Endothelial cell of umbilical vein (primary cell): ENCODE measurements around the gene NEUROD4. TPM values are rescaled to one million over a fixed set of nuclear protein-coding genes. Genes with fewer than 3 reads are reported as not detected.

Experiments
- BruUV-seq: library from RNA; stranded (reverse); fragments of 400-500 nt; replicated peaks from 2 replicates; lab custom pipeline; 2021; lab: Mats Ljungman, UMichigan
- CTCF ChIA-PET: fragments of 300-600, 350-600 bp; sonication (Branson Sonifier 250); formaldehyde crosslinking; loops from one replicate; lab custom pipeline; 2021; ENCODE audit warnings: antibody characterized with exemption, inconsistent platforms; lab: Charles Lee
- POLR2A ChIA-PET: fragments of 300-600, 350-600 bp; sonication (Branson Sonifier 250); formaldehyde crosslinking; loops from one replicate; lab custom pipeline; 2021; ENCODE audit warnings: antibody characterized with exemption, inconsistent platforms; lab: Charles Lee
- DNase-seq: peaks from one replicate; pipeline ENCODE4 v3.0.0-alpha.2; 2011; ENCODE audit warnings: low read depth, low spot score
- FAIRE-seq: peaks from 2 replicates; lab custom pipeline; 2011; peaks lifted over from hg19 to GRCh38; lab: Jason Lieb, UNC
- H2AFZ ChIP-seq: 2 replicates; pipeline ENCODE4 v1.6.0; 2012; ENCODE audit warnings: low read depth, low read length, control low read depth, inconsistent platforms
- H3K27ac ChIP-seq: 2 replicates; pipeline ENCODE4 v1.5.1; 2011; ENCODE audit warnings: low read depth, mild to moderate bottlenecking, control low read depth, low read length, moderate library complexity; ENCODE audit not compliant: insufficient read depth
- H3K27me3 ChIP-seq, 2 experiments: 2 replicates each; pipeline versions ENCODE4 v1.6.0 to v1.6.1; 2011; ENCODE audit warnings: low read length in 2 of 2, mixed read lengths in 1 of 2; ENCODE audit not compliant: control insufficient read depth in 2 of 2, insufficient read depth in 2 of 2
- H3K36me3 ChIP-seq, 2 experiments: 2 replicates in 1 of 2; 3 replicates in 1 of 2; pipeline ENCODE4 v1.5.1; 2011; ENCODE audit warnings: low read length in 2 of 2, mild to moderate bottlenecking in 1 of 2, moderate library complexity in 1 of 2; ENCODE audit not compliant: control insufficient read depth in 2 of 2, insufficient read depth in 2 of 2; ENCODE audit errors: extremely low read depth in 1 of 2
- H3K4me1 ChIP-seq: 3 replicates; pipeline ENCODE4 v1.5.1; 2011; ENCODE audit warnings: mild to moderate bottlenecking, low read length; ENCODE audit not compliant: control insufficient read depth, insufficient read depth; ENCODE audit errors: extremely low read depth
- H3K4me2 ChIP-seq: 2 replicates; pipeline ENCODE4 v1.6.1; 2011; ENCODE audit warnings: low read length, control low read depth, mixed read lengths; ENCODE audit not compliant: insufficient read depth
- H3K4me3 ChIP-seq, 3 experiments: fragments of 200-600 bp in 1 of 3; sonication (generic), shearing (Covaris generic) in 1 of 3; replicated peaks in 1 of 3; 2 replicates each; pipeline ENCODE4 v1.5.1; 2011 to 2016; ENCODE audit warnings: control low read depth in 3 of 3, low read length in 3 of 3, mild to moderate bottlenecking in 2 of 3, inconsistent platforms in 1 of 3, low read depth in 1 of 3, moderate library complexity in 1 of 3; ENCODE audit not compliant: insufficient read depth in 1 of 3
- H3K79me2 ChIP-seq: 2 replicates; pipeline ENCODE4 v1.6.0; 2012; ENCODE audit warnings: low read length, inconsistent platforms; ENCODE audit not compliant: control insufficient read depth, insufficient read depth
- H3K9ac ChIP-seq: replicated peaks from 2 replicates; pipeline ENCODE3; 2011; ENCODE audit warnings: low read length, control low read depth; ENCODE audit not compliant: insufficient read depth; ENCODE audit errors: extremely low read depth
- H3K9me1 ChIP-seq: replicated peaks from 3 replicates; pipeline ENCODE4 v1.6.0; 2011; ENCODE audit warnings: mild to moderate bottlenecking, low read length; ENCODE audit not compliant: control insufficient read depth, insufficient read depth; ENCODE audit errors: extremely low read depth
- H3K9me3 ChIP-seq: replicated peaks from 2 replicates; pipeline ENCODE4 v1.5.1; 2012; ENCODE audit warnings: low read length, inconsistent platforms; ENCODE audit not compliant: control insufficient read depth, insufficient read depth
- H4K20me1 ChIP-seq: replicated peaks from 2 replicates; pipeline ENCODE3; 2011; ENCODE audit warnings: mild to moderate bottlenecking, low read length; ENCODE audit not compliant: control insufficient read depth, insufficient read depth; ENCODE audit errors: extremely low read depth
- JUN ChIP-seq: IDR thresholded peaks from 2 replicates; pipeline ENCODE4 v1.6.1; 2011; ENCODE audit warnings: borderline replicate concordance, low read depth; ENCODE audit not compliant: insufficient read length, insufficient read depth
- POLR2A ChIP-seq: IDR thresholded peaks from 2 replicates; pipeline ENCODE4 v1.6.1; 2012; ENCODE audit warnings: low read depth, mild to moderate bottlenecking, control low read depth, low read length
- dilution Hi-C: fragments of 300-500 bp; cut with MboI; formaldehyde crosslinking; loops from one replicate; pipeline ENCODE4 v1.15.0; 2019; ENCODE audit warnings: low sequenced_read_pairs; ENCODE audit not compliant: extremely low pct_ligation_motif_present
- intact Hi-C: fragments of 100-400 bp; cut with micrococcal nuclease; formaldehyde crosslinking; loops from one replicate; pipeline ENCODE4 v1.10.0; 2022
- polyA plus RNA-seq, 4 experiments: library from polyadenylated mRNA; depleted of rRNA in 3 of 4; stranded (reverse) in 3 of 4; unstranded in 1 of 4; fragments of >200 nt; gene quantifications; 2 replicates each; pipeline versions ENCODE4 v1.2.1 to v1.2.3, GENCODE V29; 2011 to 2012; ENCODE audit warnings: missing spikeins in 1 of 4
- total RNA-seq: library from RNA; stranded (reverse); gene quantifications from 2 replicates; pipeline ENCODE4 v1.2.3, GENCODE V29; 2021

Gene NEUROD4
- total and polyA plus RNA-seq, 2 donors (not counting 3 experiments of a cell fraction or from before 2014, with no cell fraction given), result not detected

DNA sequence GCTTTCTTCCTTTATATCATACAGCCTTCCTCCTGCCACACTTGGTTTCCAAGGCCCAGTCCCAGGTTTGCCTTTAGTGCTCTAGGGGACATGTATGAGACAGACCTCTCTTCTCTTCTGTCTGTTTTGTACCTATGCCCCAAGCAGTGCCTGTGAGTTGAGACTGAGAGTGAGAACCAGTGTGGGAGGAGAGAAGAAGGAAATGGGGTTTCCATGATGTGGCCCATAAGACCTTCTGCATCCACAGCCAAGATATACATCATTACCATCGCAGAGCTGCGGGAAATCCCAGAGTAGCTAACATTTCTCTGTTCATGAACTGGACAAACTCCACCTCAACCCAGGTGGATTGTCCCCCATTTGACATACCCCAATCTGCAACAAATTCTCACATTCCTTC, 38.0 kb upstream of the NEUROD4 start:
- Histone ChIP-seq H3K9ac (no peak overlapping the region), H3K79me2 (no peaks in the 10 kb centered on the region), H3K36me3 (no peaks in the 10 kb centered on the region), H3K4me1 (no peaks in the 10 kb centered on the region), H2AFZ (no peak overlapping the region), H3K4me3 (no peak overlapping the region), H3K27ac (no peak overlapping the region), H3K9me3 (no peaks in the 10 kb centered on the region), H3K9me1 (no peaks in the 10 kb centered on the region), H3K4me2 (no peak overlapping the region), H4K20me1 (no peaks in the 10 kb centered on the region), H3K27me3 (peaks cover 0 to 5% of the 10 kb centered on the region in 2 experiments)
- no peak for TF ChIP-seq JUN
- intact Hi-C loops, result no loop called here
- BruUV-seq, result no TSS peak
- ChIA-PET CTCF (interaction anchor here (0.9 to 2.4 kb wide), 2 partner anchors 11 to 87 kb away, joined by 3 to 12 read pairs; no protein-coding TSS in a partner anchor), POLR2A (no interaction called here)
- DNase-seq, result no peak
- no peak for FAIRE-seq
- dilution Hi-C loops, result no loop called here

DNA sequence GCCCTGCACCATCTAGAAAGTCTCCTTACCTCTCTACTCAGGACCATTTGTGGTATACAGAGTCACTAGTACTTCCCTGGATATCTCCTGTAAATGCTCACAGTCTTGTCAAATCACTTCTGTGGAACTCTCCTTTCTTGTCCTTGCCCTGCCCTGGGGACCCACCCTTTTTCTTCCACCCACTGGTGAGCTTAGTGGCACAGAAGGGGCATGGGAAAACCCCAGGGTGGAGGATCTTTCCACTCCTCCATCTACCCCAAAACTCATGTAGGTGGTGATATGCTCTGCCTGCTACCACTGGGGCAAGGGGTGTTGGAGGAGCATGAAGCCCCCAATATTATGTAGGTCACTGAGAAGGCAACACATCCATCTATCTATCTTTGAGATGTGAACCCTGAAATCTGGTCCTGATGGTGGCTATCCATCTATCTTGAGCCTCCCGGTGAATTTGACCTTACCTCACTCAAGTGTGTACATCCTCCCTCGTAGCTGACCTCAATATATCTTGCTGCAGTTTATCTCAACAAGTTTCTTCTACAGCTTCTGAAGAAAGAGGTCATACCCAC, 36.2 kb upstream of the NEUROD4 start:
- CTCF ChIA-PET, result interaction anchor here (2.4 kb wide), 1 partner anchor 9 kb away, joined by 12 read pairs; no protein-coding TSS in a partner anchor

More for the DNA sequence above, 36.2 kb upstream of the NEUROD4 start:
- H3K27ac ChIP-seq, result no peak overlapping the region
- POLR2A ChIA-PET, result no interaction called here
- H3K9ac ChIP-seq, result no peak overlapping the region
- no peak overlapping the region for H3K4me3 ChIP-seq
- FAIRE-seq (no peak), DNase-seq (no peak)
- intact Hi-C loops (no loop called here), dilution Hi-C loops (no loop called here)
- BruUV-seq, result no TSS peak
- H3K9me3 ChIP-seq, result no peaks in the 10 kb centered on the region
- no peak overlapping the region for H3K4me2 ChIP-seq
- no peak for TF ChIP-seq POLR2A
- no peaks in the 10 kb centered on the region for H3K27me3 ChIP-seq
- H3K79me2 ChIP-seq, result no peaks in the 10 kb centered on the region
- H3K4me1 ChIP-seq, result no peaks in the 10 kb centered on the region
- no peaks in the 10 kb centered on the region for H4K20me1 ChIP-seq
- no peaks in the 10 kb centered on the region for H3K9me1 ChIP-seq
- no peaks in the 10 kb centered on the region for H3K36me3 ChIP-seq
- no peak overlapping the region for H2AFZ ChIP-seq
